NCI-H2196 (cell line): Measurements from ENCODE around the gene GNG4.

Experiments used
- DNase-seq: peaks from one replicate; lab custom pipeline; 2025; ENCODE audit not compliant: unreplicated experiment; lab: John Stamatoyannopoulos, UW

GNG4 gene

DNA sequence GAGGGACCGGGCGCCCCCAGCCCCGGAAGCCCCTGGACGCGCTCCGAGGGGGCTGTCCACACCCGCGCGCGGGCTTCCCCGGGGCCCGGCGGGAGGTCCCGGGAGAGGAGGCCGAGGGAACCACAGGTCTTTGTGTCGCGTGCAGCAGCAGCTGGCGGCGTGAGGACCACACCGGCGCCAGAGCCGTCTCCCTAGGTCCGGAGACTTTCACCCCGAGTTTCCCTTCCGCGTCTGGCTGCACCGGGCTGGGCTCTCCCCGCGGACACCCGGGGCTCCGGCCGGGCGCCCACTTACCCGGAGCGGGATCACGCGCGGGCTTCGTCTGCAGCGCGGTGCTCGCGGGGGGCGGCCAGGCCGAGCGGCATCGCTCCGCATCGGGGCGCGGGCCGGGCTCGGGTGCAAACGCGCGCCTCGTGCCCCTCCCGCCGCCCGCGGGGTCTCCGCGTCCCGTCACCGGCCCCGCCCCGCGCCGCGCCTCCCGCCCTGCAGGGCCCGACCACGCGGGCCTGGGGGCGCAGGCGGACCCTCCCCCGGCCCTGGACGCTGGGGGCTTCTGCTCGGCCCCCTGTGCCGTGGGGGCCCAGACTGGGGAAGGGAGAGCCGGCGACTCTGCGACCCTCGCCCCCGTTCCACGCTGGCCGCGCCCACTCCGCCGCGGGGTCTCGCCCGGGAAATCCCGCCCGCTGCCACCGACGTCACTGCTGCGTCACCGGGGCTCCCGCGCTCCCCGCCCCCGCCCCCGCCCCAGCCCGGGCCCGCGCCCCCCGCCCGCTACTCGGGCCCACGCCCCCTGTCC lies at the start of gene GNG4:
Gene GNG4 (minus strand): TSS at position 417 of the 796 bp plus-strand sequence. CDS start 65,946 bp downstream, outside the sequence.
- peak; percentile 39 for DNase-seq

DNA sequence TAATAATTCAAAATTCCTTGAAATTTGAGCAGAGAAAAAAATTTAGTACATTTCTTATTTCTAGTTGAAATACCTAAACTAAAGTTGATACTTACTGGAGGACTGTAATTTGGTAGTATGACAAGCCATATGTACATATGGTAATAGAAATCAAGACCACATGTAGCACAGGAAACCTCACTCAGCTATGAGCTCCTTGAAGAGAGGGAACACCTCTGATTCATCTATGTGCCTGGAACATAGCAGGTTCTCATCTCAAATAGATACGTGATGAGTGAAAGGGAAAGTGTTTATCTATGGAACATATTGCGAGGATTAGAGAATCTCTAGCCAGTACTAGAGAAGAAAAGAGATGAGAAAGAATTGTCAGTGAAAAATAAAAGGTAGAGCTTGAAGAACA lies 47.9 kb upstream of the GNG4 start:
- no peak for DNase-seq

DNA sequence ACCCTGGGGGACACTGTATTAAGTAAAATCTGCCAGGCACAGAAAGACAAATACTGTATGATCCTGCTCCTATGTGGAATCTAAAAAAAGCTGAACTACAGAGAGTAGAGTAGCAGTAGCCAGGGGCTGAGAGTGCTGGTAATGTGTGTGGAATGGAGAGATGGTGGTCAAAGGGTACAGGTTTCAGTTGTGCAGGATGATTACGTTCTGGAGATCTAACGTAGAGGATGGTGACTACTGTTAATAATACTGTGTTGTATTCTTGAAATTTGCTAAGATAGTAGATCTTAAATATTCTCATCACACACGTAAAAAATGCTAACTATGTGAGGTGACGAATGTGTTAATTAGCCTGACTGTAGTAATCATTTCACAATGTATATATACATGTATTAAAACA lies 39.8 kb upstream of the GNG4 start:
- no peak for DNase-seq

DNA sequence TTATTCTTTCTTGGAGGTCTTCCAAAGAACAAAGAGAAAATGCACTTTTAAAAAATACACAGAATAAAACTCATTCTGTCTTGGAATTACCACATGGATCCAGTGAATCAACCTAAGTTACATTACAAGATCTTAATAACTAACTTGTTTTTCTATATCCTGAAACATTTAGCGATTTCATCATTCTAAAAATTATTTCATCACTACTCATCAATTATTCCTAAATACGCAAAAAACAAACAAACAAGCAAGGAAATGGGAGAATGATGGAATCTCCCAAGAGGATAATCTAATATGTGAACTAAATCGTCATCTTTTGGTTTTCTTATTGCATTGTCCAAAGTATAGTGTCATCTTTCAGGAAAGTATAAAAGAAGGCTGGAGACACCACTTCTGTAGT lies 38.5 kb upstream of the GNG4 start:
- DNase-seq, result no peak

DNA sequence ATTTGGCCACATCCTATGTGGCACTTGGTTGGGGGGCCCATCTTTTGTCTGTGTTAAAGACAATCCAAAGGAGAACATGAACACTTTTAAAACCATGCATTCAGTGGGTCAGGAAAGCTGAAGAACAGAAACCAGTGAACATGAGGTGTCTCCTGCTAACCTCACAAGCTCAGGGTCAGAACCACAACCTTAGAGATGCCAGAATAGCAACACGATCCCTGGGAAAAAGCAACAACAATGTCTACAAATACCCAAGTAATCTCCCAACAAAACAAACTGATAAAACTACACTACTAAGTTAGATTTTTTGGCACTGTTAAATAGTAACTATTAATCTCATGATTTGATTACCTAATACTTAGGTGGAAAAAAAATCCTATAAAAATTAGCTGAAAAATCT lies 34.1 kb upstream of the GNG4 start:
- DNase-seq, result no peak

DNA sequence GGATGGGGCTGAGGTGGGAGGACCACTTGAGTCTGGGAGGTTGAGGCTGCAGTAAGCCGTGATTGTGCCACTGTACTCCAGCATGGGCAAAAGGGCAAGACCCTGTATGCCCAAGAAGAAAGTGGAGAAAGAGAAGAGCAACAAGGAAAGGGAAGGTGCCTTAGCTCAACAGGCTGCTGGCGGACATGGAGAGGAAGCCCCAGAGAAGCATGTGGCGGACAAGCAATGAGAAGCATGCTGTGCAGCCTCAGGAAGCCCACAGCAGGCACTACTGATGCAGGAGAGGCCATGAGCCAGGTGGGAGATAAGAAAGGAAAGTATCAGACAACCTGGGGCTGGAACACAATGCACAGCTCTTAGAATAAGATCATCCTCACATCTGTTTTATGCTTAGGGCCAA lies 32.6 kb upstream of the GNG4 start:
- no peak for DNase-seq

DNA sequence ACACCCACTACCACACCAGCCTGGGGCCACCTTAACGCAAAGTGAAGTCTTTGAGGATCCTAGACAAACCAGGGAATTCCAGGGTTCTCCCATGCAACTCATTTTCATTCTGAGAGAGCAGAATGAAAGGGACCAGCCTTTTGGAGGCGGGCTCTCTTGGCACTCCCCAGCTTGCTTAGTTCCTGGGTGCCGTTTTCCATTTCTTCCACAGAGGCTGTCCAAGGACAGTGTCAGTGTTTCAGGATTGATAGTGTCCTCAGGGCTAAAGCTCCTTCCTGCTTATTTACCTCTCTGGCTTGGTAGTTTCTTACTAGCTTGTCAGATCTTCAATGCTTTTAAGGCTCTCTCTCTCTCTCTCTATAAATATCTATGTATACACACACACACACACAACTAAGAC lies 30.1 kb upstream of the GNG4 start:
- no peak for DNase-seq

DNA sequence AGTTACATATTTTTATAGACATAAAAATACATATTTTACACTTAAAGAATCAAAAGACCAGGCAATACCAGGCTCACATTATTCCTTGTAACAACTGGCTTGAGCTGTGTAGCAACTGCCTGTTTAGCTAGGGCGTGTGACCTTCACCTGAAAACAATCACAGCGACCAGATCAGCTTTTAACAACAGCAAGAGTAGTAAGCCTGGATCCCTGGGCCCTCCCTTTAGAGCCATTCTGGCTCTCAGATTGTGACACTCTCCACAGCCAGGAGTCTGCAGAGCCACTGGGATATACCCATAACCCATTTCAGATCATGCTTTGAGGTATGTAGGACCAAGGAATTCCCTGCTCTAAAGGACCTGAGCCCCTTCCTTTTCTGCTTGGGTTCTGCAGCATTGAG lies 29.4 kb upstream of the GNG4 start:
- no peak for DNase-seq

DNA sequence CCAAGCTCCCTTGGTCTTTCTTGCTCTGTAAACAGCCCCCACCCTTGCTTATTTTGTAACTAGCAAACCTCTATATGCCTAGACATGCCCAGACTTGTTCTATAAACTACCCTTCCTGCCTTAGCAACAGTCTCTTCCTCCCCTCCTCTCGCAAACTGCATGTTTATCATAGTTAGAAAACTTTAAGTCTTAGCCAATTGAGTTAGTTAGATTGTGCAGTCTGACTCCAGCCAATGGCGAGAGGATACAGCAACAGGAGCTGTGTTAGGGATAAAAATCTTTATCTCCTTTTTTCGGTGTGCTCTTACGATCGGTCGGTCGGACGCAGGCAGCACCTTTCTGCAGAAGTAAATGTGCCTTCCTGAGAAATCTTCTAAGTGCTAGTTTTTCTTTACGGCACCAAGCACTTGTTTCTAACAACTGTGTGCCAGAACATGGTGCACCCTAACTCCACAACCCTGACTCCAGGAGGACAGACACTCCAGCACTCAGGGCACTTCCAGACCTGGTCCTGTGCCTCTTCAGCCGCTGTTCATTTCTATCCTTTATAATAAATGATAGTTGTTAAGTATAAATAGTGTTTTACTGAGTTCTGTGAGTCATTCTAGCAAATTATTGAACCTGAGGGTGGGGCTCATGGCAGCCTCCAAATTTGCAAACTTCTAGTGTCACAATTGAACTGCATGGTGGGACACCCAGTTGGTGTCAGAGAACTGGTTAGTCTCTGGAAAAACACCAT lies 25.7 kb upstream of the GNG4 start:
- DNase-seq, result no peak

DNA sequence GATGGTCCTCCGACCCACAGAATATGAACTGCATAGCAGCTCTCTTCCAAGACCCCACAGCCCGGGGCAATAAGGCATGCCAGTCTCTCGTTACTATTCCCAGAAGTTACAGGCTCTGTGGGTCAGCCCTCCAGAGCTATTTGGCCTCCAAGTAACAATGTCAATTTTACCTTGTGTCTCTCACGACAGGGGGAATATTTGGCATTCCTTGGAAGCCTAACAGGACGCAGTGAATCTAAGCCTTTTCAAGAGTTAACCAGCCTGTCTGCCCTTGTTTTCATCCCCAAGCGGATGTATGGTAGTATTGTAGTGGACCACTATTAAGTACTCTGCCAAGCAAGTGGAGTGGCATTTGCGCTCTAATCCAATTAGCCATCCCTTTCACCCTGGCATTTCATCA lies 24.4 kb upstream of the GNG4 start:
- DNase-seq, result no peak

DNA sequence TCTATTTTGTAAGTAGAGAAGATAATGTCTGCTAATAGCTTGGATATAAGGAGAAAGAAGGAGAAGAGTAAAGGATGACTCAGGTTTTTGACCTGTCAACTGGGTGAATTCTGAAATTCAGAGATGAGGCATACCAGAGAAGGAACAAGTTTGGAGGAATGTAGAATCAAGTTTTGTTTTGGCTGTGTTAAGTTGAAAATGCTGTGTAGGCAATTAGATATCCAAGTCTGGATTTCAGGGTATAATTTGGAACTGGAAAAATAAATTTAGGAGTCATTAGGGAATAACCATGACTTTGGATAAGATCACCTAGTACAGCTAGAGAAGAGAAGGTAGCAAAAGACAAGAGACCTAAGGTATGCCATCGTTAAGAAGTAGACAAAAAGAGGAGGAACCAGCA lies 22.4 kb upstream of the GNG4 start:
- no peak for DNase-seq

DNA sequence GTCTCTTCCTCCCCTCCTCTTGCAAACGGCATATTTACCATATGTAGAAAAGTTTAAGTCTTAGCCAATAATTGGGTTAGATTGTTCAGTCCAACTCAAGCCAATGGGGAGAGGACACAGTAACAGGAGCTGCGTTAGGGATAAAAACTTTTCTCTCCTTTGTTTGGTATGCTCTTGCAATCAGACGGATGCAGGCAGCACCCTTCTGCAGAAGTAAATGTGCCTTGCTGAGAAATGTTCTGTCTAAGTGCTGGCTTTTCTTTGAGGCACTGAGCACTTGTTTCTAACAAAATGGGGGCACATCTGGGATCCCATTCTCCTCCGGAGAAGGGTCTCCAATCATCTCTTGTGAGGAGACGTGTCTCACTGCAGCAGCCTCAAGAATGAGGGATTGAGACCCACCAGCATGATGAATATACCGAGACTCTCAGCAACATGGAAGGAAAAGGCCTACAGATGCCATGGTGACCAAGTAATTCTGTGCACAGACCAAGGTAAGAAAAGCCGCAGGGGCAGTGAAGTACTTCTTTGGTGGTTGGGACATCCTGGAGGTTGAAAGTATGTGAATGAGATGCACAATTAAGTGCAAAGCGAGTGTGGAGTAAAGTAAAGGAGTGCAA lies 20.7 kb upstream of the GNG4 start:
- DNase-seq, result no peak

DNA sequence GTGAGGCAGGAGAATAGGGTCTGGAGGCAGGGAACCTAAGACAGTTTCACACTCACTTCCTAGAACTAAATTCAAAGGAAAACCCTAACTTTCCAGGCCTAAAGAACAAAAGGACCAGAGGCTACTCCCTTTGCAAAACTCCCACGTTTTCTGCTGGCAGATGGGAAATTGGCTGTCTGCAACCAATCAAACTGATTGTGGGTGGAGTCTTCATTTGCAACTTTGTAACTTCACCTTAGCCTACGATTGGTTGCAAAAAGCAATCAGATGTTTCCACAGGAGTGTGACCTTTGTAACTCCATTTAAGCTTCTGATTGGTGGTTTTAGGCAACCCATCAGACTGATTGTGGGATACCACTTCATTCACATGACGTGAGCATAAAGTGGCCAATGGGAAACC lies 19.7 kb upstream of the GNG4 start:
- DNase-seq, result no peak

DNA sequence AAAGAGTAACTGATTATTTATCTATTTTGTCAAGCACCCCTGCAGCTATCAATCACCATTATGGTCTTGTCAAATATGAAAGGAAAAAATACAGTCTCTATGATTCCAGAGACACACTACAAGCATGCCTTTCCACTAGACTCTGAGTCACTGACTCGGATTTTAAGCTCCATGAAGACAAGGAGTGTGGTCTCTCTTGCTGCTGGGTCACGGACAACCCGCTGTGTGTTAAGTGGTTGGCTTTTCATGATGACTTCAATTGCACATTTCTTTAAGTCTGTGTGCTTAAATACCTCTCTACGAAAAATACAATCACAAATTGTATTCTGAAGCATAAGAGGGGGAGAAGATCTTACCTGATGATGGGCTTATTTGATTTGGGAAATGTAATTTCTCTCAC lies 14.0 kb upstream of the GNG4 start:
- DNase-seq, result no peak

DNA sequence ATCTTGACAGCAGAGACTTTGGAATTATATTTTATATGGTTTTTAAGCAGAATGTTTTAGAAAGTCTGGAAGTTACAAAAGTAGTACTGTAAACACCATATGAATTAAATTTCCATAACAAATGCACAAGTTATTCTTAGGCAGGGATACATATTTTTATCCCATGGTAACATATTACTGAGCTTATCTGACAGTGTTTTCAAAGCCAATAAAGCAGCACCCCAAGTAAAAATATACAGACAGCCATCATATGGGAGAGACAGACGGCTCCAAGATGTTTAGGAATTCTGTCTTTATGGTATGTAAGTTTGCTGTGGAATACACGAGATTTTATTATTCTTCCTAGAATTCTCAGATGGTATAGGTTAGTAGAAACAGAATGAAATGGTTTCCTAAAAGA lies 12.0 kb upstream of the GNG4 start:
- no peak for DNase-seq

DNA sequence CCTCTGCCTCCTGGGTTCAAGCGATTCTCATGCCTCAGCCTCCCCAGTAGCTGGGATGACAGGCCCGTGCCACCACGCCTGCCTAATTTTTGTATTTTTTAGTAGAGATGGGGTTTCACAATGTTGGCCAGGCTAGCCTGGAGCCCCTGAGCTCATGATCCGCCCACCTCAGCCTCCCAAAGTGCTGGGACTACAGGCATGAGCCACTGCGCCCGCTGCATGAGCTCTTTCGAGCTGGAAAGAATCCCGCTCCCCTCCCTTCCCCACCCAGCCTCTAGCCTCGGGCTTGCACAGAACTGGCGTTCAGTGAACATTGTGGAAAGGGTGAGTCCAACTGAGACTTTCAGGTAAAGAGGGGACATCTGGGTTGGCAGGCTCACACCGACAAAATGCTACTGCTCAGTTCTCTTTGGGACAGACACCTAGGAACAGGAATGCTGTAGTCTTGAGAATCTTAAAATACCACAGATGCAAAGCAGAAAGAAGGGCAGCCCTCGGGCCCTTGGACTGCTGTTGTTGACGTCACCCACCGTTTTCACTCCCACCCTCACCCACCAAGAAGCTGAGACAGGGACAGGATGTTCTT lies 9.7 kb upstream of the GNG4 start:
- DNase-seq, result no peak

DNA sequence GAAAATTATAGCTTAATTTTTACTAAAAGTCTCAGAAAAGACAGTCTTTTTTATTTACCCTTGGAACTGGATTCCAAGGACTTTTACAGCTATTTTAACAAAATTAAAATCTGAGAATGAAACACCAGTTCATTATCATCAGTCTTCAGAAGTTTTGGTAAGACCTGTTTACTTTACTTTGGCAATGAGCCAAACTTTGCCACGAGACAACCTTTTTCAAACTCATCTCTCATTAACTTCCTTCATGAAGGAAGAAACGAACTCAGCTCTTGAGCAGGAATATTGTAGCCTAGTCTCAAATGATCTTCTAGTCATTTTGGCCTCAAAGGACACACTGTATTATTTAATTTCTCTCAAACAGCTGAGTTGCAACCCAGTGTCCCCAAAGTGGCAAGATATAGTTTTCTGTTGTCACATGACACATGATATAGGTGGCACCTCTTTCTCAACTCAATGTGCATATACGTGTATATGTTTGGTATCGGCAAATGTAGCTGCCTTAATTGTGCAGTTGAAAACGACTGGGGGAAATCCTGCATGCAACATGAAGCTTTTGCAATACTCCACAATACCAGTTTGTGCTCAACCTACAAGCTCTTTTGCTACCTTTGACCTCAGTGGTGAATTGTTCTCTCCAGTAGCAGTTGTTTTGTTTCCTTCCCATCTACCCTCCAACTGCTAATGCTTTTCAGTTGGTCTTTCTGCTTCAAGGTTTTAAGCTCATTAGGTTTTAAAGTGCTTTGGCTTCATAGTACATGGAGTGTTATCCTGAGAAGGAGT lies 8.4 kb upstream of the GNG4 start:
- no peak for DNase-seq

DNA sequence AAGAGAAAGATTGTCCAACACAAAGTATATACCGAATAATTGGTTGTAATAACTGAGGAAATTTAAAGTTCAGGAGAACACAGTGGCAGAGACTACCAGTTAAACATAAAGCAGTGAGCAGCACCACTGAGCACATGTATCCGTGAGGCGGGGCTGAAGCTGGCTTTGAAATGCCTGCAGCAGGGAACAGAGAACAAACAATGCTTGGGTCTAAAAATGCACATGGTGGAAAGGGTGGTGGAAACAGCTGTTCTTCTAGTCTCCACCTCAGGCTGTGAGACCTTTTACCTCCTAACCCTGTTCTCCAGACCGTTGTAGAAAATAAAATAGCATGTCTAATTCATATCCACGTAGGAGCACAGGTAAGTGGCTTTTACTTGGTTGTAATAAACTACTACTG lies 7.7 kb upstream of the GNG4 start:
- DNase-seq, result no peak

DNA sequence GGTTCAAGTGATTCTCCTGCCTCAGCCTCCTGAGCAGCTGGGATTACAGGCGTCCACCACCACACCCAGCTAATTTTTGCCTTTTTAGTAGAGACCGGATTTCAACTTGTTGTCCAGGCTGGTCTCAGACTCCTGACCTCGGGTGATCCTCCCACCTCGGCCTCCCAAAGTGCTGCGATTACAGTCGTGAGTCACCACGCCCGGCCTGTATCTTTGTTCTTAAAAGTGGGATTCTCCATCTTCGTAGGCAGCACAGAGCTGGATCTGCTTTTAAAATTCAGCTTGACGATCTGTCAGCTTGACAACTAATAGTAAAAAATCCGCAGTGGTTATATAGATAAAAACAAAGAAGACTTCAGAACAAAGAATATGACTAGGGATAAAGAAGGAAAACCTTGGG lies 2.8 kb upstream of the GNG4 start:
- DNase-seq, result no peak

DNA sequence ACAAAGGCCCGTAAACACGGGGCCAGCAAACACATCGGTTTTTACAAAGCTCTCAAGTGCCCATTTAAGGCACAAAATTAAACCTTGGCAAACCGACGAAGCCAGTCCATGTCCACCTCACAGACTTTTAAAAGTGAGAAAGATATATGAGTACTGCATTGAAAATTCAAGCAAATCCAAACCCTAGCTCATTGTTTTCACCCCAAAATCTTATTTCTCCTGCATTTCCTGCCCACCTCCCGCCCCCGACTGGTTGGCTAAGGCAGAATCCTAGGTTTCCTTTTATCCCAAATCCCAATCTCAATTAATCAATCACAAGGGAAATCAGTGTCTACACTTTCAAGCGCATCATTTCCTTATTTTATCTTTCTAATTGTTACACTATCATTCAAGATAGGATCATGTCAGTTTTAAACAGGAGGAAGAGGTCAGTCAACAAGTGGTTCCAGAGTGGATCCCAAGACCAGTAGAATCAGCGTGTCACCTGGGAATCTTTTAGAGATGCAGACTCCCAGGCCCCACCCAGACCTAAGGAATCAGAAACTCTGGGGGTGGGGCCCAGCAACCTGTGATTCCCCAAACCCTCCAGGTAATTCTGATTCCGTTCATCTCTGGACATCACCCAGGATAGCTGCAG lies 1.7 kb upstream of the GNG4 start:
- no peak for DNase-seq
